D721Med (cell line): Measurements from ENCODE around the gene NAGS.
"Not testable (repeated sequence)": the region's sequence is repeated elsewhere in the genome, so short reads cannot be mapped to it uniquely, and the experiment has no call there.

ENCODE experiments used
- DNase-seq: peaks from one replicate; pipeline ENCODE4 v3.0.0; 2011; ENCODE audit warnings: low spot score; ENCODE audit not compliant: insufficient read length
- FAIRE-seq: peaks from 2 replicates; lab custom pipeline; 2011; peaks lifted over from hg19 to GRCh38; lab: Jason Lieb, UNC
- CTCF ChIP-seq: IDR thresholded peaks from 2 replicates; pipeline ENCODE4 v1.5.1; 2012; ENCODE audit warnings: mild to moderate bottlenecking, control low read depth; ENCODE audit not compliant: insufficient read depth; ENCODE audit errors: missing control alignments

Gene NAGS

GRCh38 chr17:44037471-44037870 lies 33.0 kb downstream of the NAGS start:
- FAIRE-seq: no peak
- TF ChIP-seq CTCF: no peak
- no peak for DNase-seq

- DNase-seq (no peak), FAIRE-seq (no peak)
- TF ChIP-seq CTCF: no peak
These were observed 34.2 kb downstream of the NAGS start for GRCh38 chr17:44038604-44039011.

GRCh38 chr17:44039829-44040635 lies 35.6 kb downstream of the NAGS start:
- TF ChIP-seq CTCF: no peak
- DNase-seq (no peak), FAIRE-seq (no peak)

- DNase-seq (no peak), FAIRE-seq (no peak)
- no peak for TF ChIP-seq CTCF
These were observed 38.9 kb downstream of the NAGS start for GRCh38 chr17:44043272-44043696.

GRCh38 chr17:44044071-44044470 lies 39.6 kb downstream of the NAGS start:
- DNase-seq (no peak), FAIRE-seq (no peak)
- TF ChIP-seq CTCF: no peak

GRCh38 chr17:44045486-44045885 lies 41.1 kb downstream of the NAGS start:
- TF ChIP-seq CTCF: no peak
- FAIRE-seq (no peak), DNase-seq (no peak)

GRCh38 chr17:44046893-44047292 lies 42.5 kb downstream of the NAGS start:
- not testable (repeated sequence) for FAIRE-seq

More at GRCh38 chr17:44046893-44047292, 42.5 kb downstream of the NAGS start:
- not testable (repeated sequence) for DNase-seq
